SK-N-SH (cell line): ENCODE data around the gene C1orf232. TPM values are rescaled to one million over a fixed set of nuclear protein-coding genes. Genes with fewer than 3 reads are reported as not detected.

ENCODE experiments used
- CTCF ChIA-PET: fragments of 300-600, 350-600 bp; formaldehyde crosslinking; extraction: SDS; loops from one replicate; lab custom pipeline; 2021; lab: Yijun Ruan, JAX
- POLR2A ChIA-PET: fragments of 350-600 bp; sonication (Branson Sonifier 250); formaldehyde crosslinking; extraction: SDS; loops from one replicate; lab custom pipeline; 2020; ENCODE audit warnings: antibody characterized with exemption, inconsistent platforms; lab: Yijun Ruan, JAX
- DNase-seq: peaks from one replicate; pipeline ENCODE4 v3.0.0; 2012
- H2AFZ ChIP-seq: fragments of 200-600 bp; sonication (generic); 2 replicates; pipeline ENCODE4 v1.8.1; 2016; ENCODE audit warnings: antibody characterized with exemption, mild to moderate bottlenecking, low read depth
- H3F3A ChIP-seq: fragments of 200-600 bp; sonication (generic); replicated peaks from 2 replicates; pipeline ENCODE3; 2016; ENCODE audit warnings: antibody characterized with exemption, mild to moderate bottlenecking; ENCODE audit not compliant: insufficient read depth
- H3K27ac ChIP-seq, 2 experiments: fragments of 200-500 bp in 1 of 2; fragments of 200-600 bp in 1 of 2; sonication (Bioruptor generic) in 1 of 2; sonication (generic), shearing (Covaris generic) in 1 of 2; 2 replicates each; pipeline versions ENCODE4 v1.5.1 to v1.6.1; 2014 to 2016; ENCODE audit warnings: low read depth in 2 of 2, inconsistent platforms in 1 of 2, low read length in 1 of 2, mild to moderate bottlenecking in 1 of 2, mixed read lengths in 1 of 2
- H3K27me3 ChIP-seq: fragments of 200-600 bp; sonication (generic), shearing (Covaris generic); 2 replicates; pipeline ENCODE4 v1.6.1; 2016; ENCODE audit warnings: mixed run types; ENCODE audit not compliant: insufficient read depth
- H3K36me3 ChIP-seq, 2 experiments: fragments of 200-500 bp in 1 of 2; fragments of 200-600 bp in 1 of 2; sonication (Bioruptor generic) in 1 of 2; sonication (generic) in 1 of 2; replicated peaks in 1 of 2; 2 replicates each; pipeline versions ENCODE3 to v1.5.1; 2014 to 2016; ENCODE audit warnings: low read length in 1 of 2, mild to moderate bottlenecking in 1 of 2; ENCODE audit not compliant: insufficient read depth in 2 of 2, control insufficient read depth in 1 of 2
- H3K4me1 ChIP-seq, 2 experiments: fragments of 200-500 bp in 1 of 2; fragments of 200-600 bp in 1 of 2; sonication (Bioruptor generic) in 1 of 2; sonication (generic), shearing (Covaris generic) in 1 of 2; 2 replicates each; pipeline versions ENCODE4 v1.5.1 to v1.6.1; 2014 to 2016; ENCODE audit warnings: low read depth in 1 of 2, low read length in 1 of 2, mixed run types in 1 of 2; ENCODE audit not compliant: insufficient read depth in 2 of 2, control insufficient read depth in 1 of 2
- H3K4me2 ChIP-seq: fragments of 200-600 bp; sonication (generic), shearing (Covaris generic); 2 replicates; pipeline ENCODE4 v1.6.1; 2017; ENCODE audit warnings: mixed run types
- H3K4me3 ChIP-seq, 2 experiments: fragments of 200-500 bp in 1 of 2; fragments of 200-600 bp in 1 of 2; sonication (Bioruptor generic) in 1 of 2; sonication (generic), shearing (Covaris generic) in 1 of 2; 2 replicates each; pipeline versions ENCODE4 v1.5.1 to v1.8.1; 2014 to 2016; ENCODE audit warnings: low read depth in 2 of 2, inconsistent platforms in 1 of 2, low read length in 1 of 2, mild to moderate bottlenecking in 1 of 2, mixed read lengths in 1 of 2, moderate library complexity in 1 of 2
- H3K79me2 ChIP-seq: fragments of 200-600 bp; sonication (generic); 2 replicates; pipeline ENCODE4 v1.8.1; 2017; ENCODE audit warnings: mild to moderate bottlenecking; ENCODE audit not compliant: insufficient read depth
- H3K9ac ChIP-seq: fragments of 200-600 bp; sonication (generic); 2 replicates; pipeline ENCODE4 v1.6.1; 2017; ENCODE audit warnings: mixed run types
- H3K9me2 ChIP-seq: fragments of 200-600 bp; sonication (generic); 2 replicates; pipeline ENCODE4 v1.6.1; 2017; ENCODE audit warnings: mixed run types
- H3K9me3 ChIP-seq: fragments of 200-600 bp; sonication (generic); 2 replicates; pipeline ENCODE4 v1.6.1; 2017; ENCODE audit warnings: mixed run types, mild to moderate bottlenecking, moderate library complexity
- H4K20me1 ChIP-seq: fragments of 200-600 bp; sonication (generic); 2 replicates; pipeline ENCODE4 v1.6.1; 2017; ENCODE audit warnings: mild to moderate bottlenecking, mixed run types; ENCODE audit not compliant: insufficient read depth
- ELF1 ChIP-seq: IDR thresholded peaks from 2 replicates; pipeline ENCODE4 v1.4.0; 2012
- EZH2phosphoT487 ChIP-seq: fragments of 200-600 bp; sonication (generic); IDR thresholded peaks from 2 replicates; pipeline ENCODE4 v1.6.1; 2017; ENCODE audit warnings: low read depth, mixed run types, mild to moderate bottlenecking, antibody characterized with exemption, moderate library complexity, borderline replicate concordance
- IRF3 ChIP-seq: fragments of 150-350 bp; IDR thresholded peaks from 2 replicates; pipeline ENCODE4 v1.6.1; 2016; ENCODE audit warnings: mild to moderate bottlenecking, low read depth, low read length
- POLR2AphosphoS5 ChIP-seq: IDR thresholded peaks from 2 replicates; pipeline ENCODE4 v1.6.1; 2012; ENCODE audit warnings: low read depth, low read length
- RFX5 ChIP-seq: IDR thresholded peaks from 2 replicates; pipeline ENCODE4 v1.6.1; 2012; ENCODE audit warnings: mild to moderate bottlenecking, improper control_type of control experiment, low read length
- TCF12 ChIP-seq: IDR thresholded peaks from 2 replicates; pipeline ENCODE4 v1.4.0; 2012
- TEAD4 ChIP-seq: IDR thresholded peaks from 2 replicates; pipeline ENCODE4 v1.4.0; 2012; ENCODE audit warnings: mild to moderate bottlenecking, borderline replicate concordance; ENCODE audit not compliant: insufficient read depth
- YY1 ChIP-seq: IDR thresholded peaks from 2 replicates; pipeline ENCODE4 v1.4.0; 2012; ENCODE audit warnings: low read depth, mild to moderate bottlenecking
- ZBTB33 ChIP-seq: IDR thresholded peaks from 2 replicates; pipeline ENCODE4 v1.4.0; 2012; ENCODE audit warnings: low read depth, borderline replicate concordance
- WGBS: methylation state at CpG from one replicate; pipeline ENCODE4 v1.1.6; 2017; ENCODE audit warnings: low lambda C conversion rate; 5-methylcytosine and 5-hydroxymethylcytosine counted together
- polyA plus RNA-seq, 3 experiments: library from polyadenylated mRNA; depleted of rRNA; stranded (reverse); fragments of >200 nt; gene quantifications; 2 replicates each; pipeline ENCODE4 v1.2.3, GENCODE V29; 2012

The C1orf232 gene
- polyA plus RNA-seq, 1 of the 3 experiments (the other 2 are of a cell fraction) = not detected

GRCh38 chr1:26181586-26182382, 13.0 kb upstream of the C1orf232 start:
- DNase-seq = no peak

GRCh38 chr1:26180010-26180506, 11.3 kb upstream of the C1orf232 start:
- ChIA-PET CTCF (interaction anchor here (0.7 to 3.5 kb wide), 2 partner anchors 11 to 144 kb away, joined by 4 to 17 read pairs; partner anchors contain the start of gene ZNF593), POLR2A (no interaction called here)
- no peaks in the 10 kb centered on the region for H3K9me3 ChIP-seq

More at GRCh38 chr1:26181586-26182382, 13.0 kb upstream of the C1orf232 start:
- 62% methylated on average over 7 of the region's 9 CpGs for WGBS
- H3K27me3 ChIP-seq = no peaks in the 10 kb centered on the region
- H3K4me2 ChIP-seq = no peak overlapping the region
- no peak for TF ChIP-seq YY1
- H3F3A ChIP-seq = no peaks in the 10 kb centered on the region
- no peak overlapping the region for H3K27ac ChIP-seq
- ChIA-PET CTCF (interaction anchor here (0.5 to 1.6 kb wide), 3 partner anchors 12 to 52 kb away, joined by 3 to 6 read pairs (median 3); partner anchors contain the start of genes CEP85 and ZNF593), POLR2A (no interaction called here)
- H3K9me3 ChIP-seq = no peaks in the 10 kb centered on the region
- H3K9me2 ChIP-seq = no peaks in the 10 kb centered on the region
- no peaks in the 10 kb centered on the region for H3K79me2 ChIP-seq
- no peaks in the 10 kb centered on the region for H3K36me3 ChIP-seq
- H3K9ac ChIP-seq = no peak overlapping the region
- no peaks in the 10 kb centered on the region for H4K20me1 ChIP-seq
- no peak overlapping the region for H3K4me3 ChIP-seq
- no peaks in the 10 kb centered on the region; a peak in 1 of 4 replicates for H3K4me1 ChIP-seq
- H2AFZ ChIP-seq = no peak overlapping the region

More at GRCh38 chr1:26180010-26180506, 11.3 kb upstream of the C1orf232 start:
- Histone ChIP-seq H3K27ac (no peak overlapping the region), H2AFZ (no peak overlapping the region), H3K4me3 (no peak overlapping the region), H3K4me1 (no peaks in the 10 kb centered on the region; a peak in 1 of 4 replicates), H3F3A (no peaks in the 10 kb centered on the region), H3K9ac (no peak overlapping the region), H3K27me3 (no peaks in the 10 kb centered on the region), H3K9me2 (no peaks in the 10 kb centered on the region), H3K79me2 (no peaks in the 10 kb centered on the region), H3K4me2 (no peak overlapping the region), H3K36me3 (no peaks in the 10 kb centered on the region), H4K20me1 (no peaks in the 10 kb centered on the region)
- no peak for DNase-seq
- TF ChIP-seq EZH2phosphoT487 (no peak), TCF12 (no peak), RFX5 (no peak), ZBTB33 (no peak), TEAD4 (no peak), IRF3 (no peak), ELF1 (no peak), POLR2AphosphoS5 (no peak)
- 82% methylated on average over 2 of the region's 4 CpGs for WGBS
